ENCODE measurements around the gene AQP3.

GRCh38 chr9:33418090-33418489 lies 29.3 kb downstream of the AQP3 start:
- TF ChIP-seq CTCF (IDR thresholded peaks at IDR 0.05 in 4 of 5, conservative IDR thresholded peaks at IDR 0.05 in 1 of 5): no peak
- no peak for TF ChIP-seq POLR2A (IDR thresholded peaks at IDR 0.05)

Data from gastrocnemius medialis (tissue), 4 donors.